ENCODE results near the gene ALPL.

ALPL gene

GRCh38 chr1:21620011-21620410 is 110.8 kb downstream of the ALPL start:
- H3K4me1 Mint-ChIP-seq (ENCODE audit: low read depth), result no peaks in the 10 kb centered on the region
- no peaks in the 10 kb centered on the region for H3K9me3 Mint-ChIP-seq
- no peak overlapping the region for H3K4me3 Mint-ChIP-seq

GRCh38 chr1:21620496-21620895 is 111.3 kb downstream of the ALPL start:
- Mint-ChIP-seq H3K27ac (no peak overlapping the region), H3K9me3 (no peaks in the 10 kb centered on the region), H3K27me3 (ENCODE audit: low read depth) (peaks cover 16% of the 10 kb centered on the region), H3K4me1 (ENCODE audit: low read depth) (no peaks in the 10 kb centered on the region), H3K36me3 (ENCODE audit: low read depth) (no peaks in the 10 kb centered on the region), H3K4me3 (no peak overlapping the region)
- DNase-seq (ENCODE audit: low spot score), result no peak

More at GRCh38 chr1:21620011-21620410, 110.8 kb downstream of the ALPL start:
- Mint-ChIP-seq H3K27me3 (ENCODE audit: low read depth) (peaks cover 16% of the 10 kb centered on the region), H3K27ac (no peak overlapping the region), H3K36me3 (ENCODE audit: low read depth) (no peaks in the 10 kb centered on the region)
- DNase-seq (ENCODE audit: low spot score), result no peak

- peaks cover 16% of the 10 kb centered on the region for H3K27me3 Mint-ChIP-seq (ENCODE audit: low read depth)
Observed at GRCh38 chr1:21621051-21621450, 111.8 kb downstream of the ALPL start.

DNA sequence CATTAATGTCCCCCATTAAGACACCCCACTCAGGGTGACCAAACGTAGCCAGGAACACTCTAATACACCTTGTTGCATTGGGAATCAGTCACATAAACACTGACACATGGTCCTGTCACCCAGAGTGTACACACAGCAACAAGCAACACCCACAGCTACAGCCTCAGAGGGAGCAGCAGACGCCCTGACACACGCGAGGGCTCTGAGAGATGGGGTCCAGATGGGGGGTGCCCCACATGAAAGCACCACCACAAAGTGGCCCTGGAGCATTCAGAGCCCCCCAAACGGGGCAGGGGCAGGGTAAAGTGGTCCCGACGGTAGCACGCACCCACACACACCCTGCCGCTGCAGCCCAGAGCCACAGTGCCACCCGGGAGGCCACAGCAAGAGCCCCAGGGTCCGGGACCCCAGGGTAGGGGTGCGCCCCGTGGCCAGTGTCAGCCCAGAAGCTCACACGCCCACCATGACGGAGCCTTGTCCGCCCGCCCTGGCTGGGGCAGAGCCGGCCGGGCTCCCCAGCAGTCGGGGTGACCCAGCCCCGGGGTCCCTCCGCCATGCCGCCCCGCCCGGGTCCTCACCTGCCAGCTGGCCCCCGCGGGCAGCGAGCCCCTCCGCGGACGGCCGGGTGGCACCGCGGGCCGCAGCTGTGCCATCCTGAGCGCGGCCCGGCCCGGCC is 112.7 kb downstream of the ALPL start:
- DNase-seq (ENCODE audit: low spot score), result no peak
- Mint-ChIP-seq H3K36me3 (ENCODE audit: low read depth) (no peaks in the 10 kb centered on the region), H3K27ac (no peak overlapping the region), H3K4me3 (peak overlapping the region; percentile 29), H3K9me3 (no peaks in the 10 kb centered on the region), H3K4me1 (ENCODE audit: low read depth) (no peaks in the 10 kb centered on the region), H3K27me3 (ENCODE audit: low read depth) (peaks cover 16% of the 10 kb centered on the region)

More at GRCh38 chr1:21621051-21621450, 111.8 kb downstream of the ALPL start:
- no peak overlapping the region for H3K4me3 Mint-ChIP-seq
- H3K27ac Mint-ChIP-seq, result no peak overlapping the region
- H3K36me3 Mint-ChIP-seq (ENCODE audit: low read depth), result no peaks in the 10 kb centered on the region
- DNase-seq (ENCODE audit: low spot score), result no peak
- no peaks in the 10 kb centered on the region for H3K9me3 Mint-ChIP-seq
- H3K4me1 Mint-ChIP-seq (ENCODE audit: low read depth), result no peaks in the 10 kb centered on the region

DNA sequence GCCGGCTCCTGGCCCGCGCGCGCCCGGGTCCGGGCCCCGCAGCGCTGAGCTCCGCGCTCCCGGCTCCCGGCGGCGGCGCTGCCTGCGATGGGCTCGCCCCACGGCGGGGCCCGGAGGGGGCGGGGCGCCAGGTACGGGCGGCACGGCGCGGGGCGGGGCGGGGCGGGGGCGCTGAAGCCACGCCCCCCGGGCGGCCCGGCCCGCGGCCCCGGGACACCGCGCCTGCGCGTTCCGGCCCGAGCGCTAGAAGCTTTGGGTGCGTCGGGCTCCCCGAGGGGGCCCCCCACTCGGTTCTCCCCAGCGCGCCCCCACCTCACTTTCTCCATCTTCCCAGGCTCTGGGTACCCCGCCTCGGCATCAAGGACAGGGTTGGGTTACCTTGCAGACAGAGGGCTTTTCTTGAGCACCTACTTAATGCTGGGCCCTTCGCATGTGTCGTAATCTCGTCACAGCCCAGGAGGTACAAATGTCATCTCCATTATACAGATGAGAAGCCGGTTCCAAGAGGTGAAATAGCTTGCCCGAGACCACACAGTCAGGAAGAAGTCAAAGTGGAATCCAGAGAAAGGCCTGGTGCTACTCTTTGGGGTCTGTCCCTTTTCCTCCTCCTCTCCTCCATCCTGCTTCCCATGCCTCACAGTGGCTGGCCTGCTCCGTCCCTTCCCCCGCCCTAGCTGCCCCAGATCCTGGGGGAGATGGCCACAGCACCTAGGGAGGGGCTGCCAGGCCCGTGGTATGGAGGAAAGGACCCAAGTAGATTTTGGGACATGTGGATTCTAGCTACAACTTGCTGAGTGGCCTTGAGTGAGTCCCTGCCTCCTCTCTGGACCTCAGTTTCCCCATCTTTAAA is 113.5 kb downstream of the ALPL start:
- Mint-ChIP-seq H3K9me3 (no peaks in the 10 kb centered on the region), H3K27ac (no peak overlapping the region), H3K4me3 (peak overlapping the region; percentile 51), H3K36me3 (ENCODE audit: low read depth) (no peaks in the 10 kb centered on the region), H3K4me1 (ENCODE audit: low read depth) (no peaks in the 10 kb centered on the region), H3K27me3 (ENCODE audit: low read depth) (peaks cover 16% of the 10 kb centered on the region)
- peak; percentile 47 for DNase-seq (ENCODE audit: low spot score)

GRCh38 chr1:21623410-21623961 is 114.3 kb downstream of the ALPL start:
- no peak for DNase-seq (ENCODE audit: low spot score)
- no peak overlapping the region for H3K4me3 Mint-ChIP-seq
- H3K36me3 Mint-ChIP-seq (ENCODE audit: low read depth), result no peaks in the 10 kb centered on the region
- H3K9me3 Mint-ChIP-seq, result no peaks in the 10 kb centered on the region
- H3K4me1 Mint-ChIP-seq (ENCODE audit: low read depth), result no peaks in the 10 kb centered on the region
- H3K27ac Mint-ChIP-seq, result no peak overlapping the region
- peaks cover 16% of the 10 kb centered on the region for H3K27me3 Mint-ChIP-seq (ENCODE audit: low read depth)

DNA sequence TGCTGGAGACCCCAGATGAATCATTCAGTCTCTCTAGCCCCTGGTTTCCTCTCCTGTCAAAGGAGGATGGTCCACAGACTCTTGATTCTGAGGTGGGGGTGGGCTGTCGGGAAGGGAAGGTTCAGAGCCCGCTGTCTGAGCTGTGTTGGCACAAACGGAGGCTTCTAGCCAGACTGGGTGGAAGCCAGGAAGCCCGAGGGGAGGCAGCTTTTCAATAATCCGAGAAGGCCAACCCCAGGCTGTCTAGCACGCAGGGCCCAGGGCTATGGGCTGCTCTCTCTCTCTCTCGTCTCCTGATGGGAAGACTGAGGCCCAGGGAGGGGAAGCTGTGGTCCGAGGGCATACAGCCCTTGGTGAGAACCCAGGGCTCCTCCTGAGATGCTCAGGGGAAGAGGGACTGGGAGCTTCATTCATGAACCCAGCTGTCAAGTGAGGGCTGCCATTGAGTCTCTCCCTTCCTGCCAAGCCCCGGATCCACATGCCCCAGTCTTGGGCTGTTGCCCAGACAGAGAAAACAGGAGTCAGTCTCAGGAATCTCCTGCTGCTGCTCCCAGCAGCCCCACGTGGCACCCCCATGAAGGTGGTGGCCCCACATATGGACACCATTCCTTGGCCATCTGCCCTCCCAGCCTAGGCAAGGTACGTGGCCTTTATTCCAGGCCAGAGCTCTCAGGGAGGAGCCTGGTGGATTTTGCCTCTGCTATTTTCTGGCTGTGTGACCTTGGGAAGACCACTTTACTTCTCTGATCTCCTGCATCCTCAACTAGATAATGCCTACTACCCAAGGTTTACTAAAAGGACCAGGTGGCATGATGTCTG is 115.6 kb downstream of the ALPL start:
- no peaks in the 10 kb centered on the region for H3K4me1 Mint-ChIP-seq (ENCODE audit: low read depth)
- DNase-seq (ENCODE audit: low spot score), result no peak
- H3K9me3 Mint-ChIP-seq, result no peaks in the 10 kb centered on the region
- H3K27me3 Mint-ChIP-seq (ENCODE audit: low read depth), result peaks cover 16% of the 10 kb centered on the region
- H3K27ac Mint-ChIP-seq, result no peak overlapping the region
- H3K4me3 Mint-ChIP-seq, result no peak overlapping the region
- no peaks in the 10 kb centered on the region for H3K36me3 Mint-ChIP-seq (ENCODE audit: low read depth)

GRCh38 chr1:21625390-21626190 is 116.4 kb downstream of the ALPL start:
- Mint-ChIP-seq H3K4me1 (ENCODE audit: low read depth) (no peaks in the 10 kb centered on the region), H3K27me3 (ENCODE audit: low read depth) (peaks cover 18% of the 10 kb centered on the region), H3K4me3 (no peak overlapping the region), H3K27ac (no peak overlapping the region), H3K36me3 (ENCODE audit: low read depth) (no peaks in the 10 kb centered on the region), H3K9me3 (no peaks in the 10 kb centered on the region)
- DNase-seq (ENCODE audit: low spot score), result no peak

GRCh38 chr1:21626921-21627339 is 117.7 kb downstream of the ALPL start:
- H3K4me3 Mint-ChIP-seq, result no peak overlapping the region
- DNase-seq (ENCODE audit: low spot score), result no peak
- H3K27me3 Mint-ChIP-seq (ENCODE audit: low read depth), result peaks cover 6% of the 10 kb centered on the region
- no peak overlapping the region for H3K27ac Mint-ChIP-seq
- no peaks in the 10 kb centered on the region for H3K36me3 Mint-ChIP-seq (ENCODE audit: low read depth)
- H3K4me1 Mint-ChIP-seq (ENCODE audit: low read depth), result no peaks in the 10 kb centered on the region
- no peaks in the 10 kb centered on the region for H3K9me3 Mint-ChIP-seq

Data from T-helper 2 cell treated with Interferon-gamma antibody and Interleukin-4, amounts not matched to agents 5 μg/mL and 100 μg/mL, for 36 hours (primary cell).